K562 (cell line): ENCODE data around the gene ZNF331. TPM values are rescaled to one million over a fixed set of nuclear protein-coding genes. Genes with fewer than 3 reads are reported as not detected.

Source experiments
- ATAC-seq: fragments of 200-7000 bp; cut with Tn5 transposase; 3 replicates; pipeline ENCODE4 v1.9.1; 2020; ENCODE audit warnings: moderate library complexity
- BruUV-seq: library from RNA; stranded (reverse); fragments of 400-500 nt; replicated peaks from 2 replicates; lab custom pipeline; 2021; lab: Mats Ljungman, UMichigan
- CTCF ChIA-PET: fragments of 300-600 bp; formaldehyde crosslinking; extraction: SDS; loops from one replicate; lab custom pipeline; 2021; ENCODE audit warnings: low intra/inter-chr PET ratio; lab: Yijun Ruan, JAX
- POLR2A ChIA-PET: fragments of 300-600, 350-650 bp; sonication (Branson Sonifier 250); formaldehyde crosslinking; extraction: SDS; loops from one replicate; lab custom pipeline; 2021; ENCODE audit warnings: antibody characterized with exemption, inconsistent platforms; lab: Yijun Ruan, JAX
- DNase-seq, 4 experiments: peaks; one replicate each; pipeline versions ENCODE4 v3.0.0 to v3.0.0-alpha.2; 2011 to 2018; ENCODE audit warnings: low spot score in 3 of 4, mixed read lengths in 3 of 4; ENCODE audit errors: extremely low read depth in 1 of 4
- FAIRE-seq: peaks from 2 replicates; lab custom pipeline; 2011; peaks lifted over from hg19 to GRCh38; lab: Jason Lieb, UNC
- H2AFZ ChIP-seq: 2 replicates; pipeline ENCODE4 v1.6.0; 2011; ENCODE audit warnings: low read depth, low read length, control low read depth, inconsistent platforms
- H3K27ac ChIP-seq: fragments of 200-600 bp; 3 replicates; pipeline ENCODE4 v1.8.0; 2011; ENCODE audit warnings: low read depth, mild to moderate bottlenecking, control low read depth, inconsistent platforms, low read length, moderate library complexity, mixed read lengths; ENCODE audit errors: extremely low read depth
- H3K27me3 ChIP-seq, 2 experiments: fragments of 300-600 bp in 1 of 2; 2 replicates in 1 of 2; 3 replicates in 1 of 2; pipeline versions ENCODE4 v1.6.0 to v1.8.0; 2011; ENCODE audit warnings: inconsistent platforms in 2 of 2, low read length in 2 of 2, mild to moderate bottlenecking in 1 of 2, mixed read lengths in 1 of 2, moderate library complexity in 1 of 2; ENCODE audit not compliant: control insufficient read depth in 2 of 2, insufficient read depth in 2 of 2
- H3K36me3 ChIP-seq: fragments of 300-600 bp; 3 replicates; pipeline ENCODE4 v1.8.0; 2011; ENCODE audit warnings: mild to moderate bottlenecking, low read length, inconsistent platforms; ENCODE audit not compliant: control insufficient read depth, insufficient read depth
- H3K4me1 ChIP-seq, 2 experiments: fragments of 200-600 bp in 1 of 2; replicated peaks in 1 of 2; 2 replicates in 1 of 2; 3 replicates in 1 of 2; pipeline versions ENCODE4 v1.5.1 to v1.8.0; 2011; ENCODE audit warnings: inconsistent platforms in 2 of 2, low read length in 2 of 2, mild to moderate bottlenecking in 1 of 2, mixed read lengths in 1 of 2, moderate library complexity in 1 of 2; ENCODE audit not compliant: control insufficient read depth in 2 of 2, insufficient read depth in 2 of 2
- H3K4me2 ChIP-seq: 2 replicates; pipeline ENCODE4 v1.6.1; 2011; ENCODE audit warnings: low read length, control low read depth, inconsistent platforms, mixed read lengths; ENCODE audit not compliant: insufficient read depth
- H3K4me3 ChIP-seq: fragments of 200-600 bp; sonication (generic), shearing (Covaris generic); 2 replicates; pipeline ENCODE4 v1.5.1; 2016; ENCODE audit warnings: control low read depth, inconsistent platforms
- H3K79me2 ChIP-seq: fragments of 200-600 bp; 3 replicates; pipeline ENCODE4 v1.8.0; 2011; ENCODE audit warnings: low read length, inconsistent platforms; ENCODE audit not compliant: control insufficient read depth, insufficient read depth
- H3K9ac ChIP-seq, 2 experiments: 2 replicates each; pipeline versions ENCODE4 v1.6.0 to v1.6.1; 2011; ENCODE audit warnings: low read depth in 2 of 2, low read length in 2 of 2, control low read depth in 1 of 2, inconsistent platforms in 1 of 2, mild to moderate bottlenecking in 1 of 2, mixed read lengths in 1 of 2; ENCODE audit not compliant: insufficient read depth in 1 of 2
- H3K9me1 ChIP-seq: one replicate; pipeline ENCODE4 v1.6.0; 2011; ENCODE audit warnings: inconsistent platforms, mild to moderate bottlenecking, low read length, moderate library complexity; ENCODE audit not compliant: control insufficient read depth, insufficient read depth
- H3K9me3 ChIP-seq: replicated peaks from 2 replicates; pipeline ENCODE4 v1.5.1; 2011; ENCODE audit warnings: low read depth, low read length, inconsistent platforms; ENCODE audit not compliant: control insufficient read depth, insufficient read depth
- H4K20me1 ChIP-seq: replicated peaks from 2 replicates; pipeline ENCODE4 v1.6.1; 2011; ENCODE audit warnings: low read length, inconsistent platforms, mixed read lengths; ENCODE audit not compliant: control insufficient read depth, insufficient read depth
- JUN ChIP-seq, 2 experiments: sonication (generic) in 1 of 2; formaldehyde crosslinking in 1 of 2; IDR thresholded peaks; 2 replicates each; pipeline versions ENCODE4 v1.6.1 to v1.8.0; 2012 to 2022; ENCODE audit warnings: borderline replicate concordance in 2 of 2, mild to moderate bottlenecking in 2 of 2, improper control_type of control experiment in 1 of 2, low read depth in 1 of 2, low read length in 1 of 2, missing genetic modification reagents in 1 of 2
- PHTF2 ChIP-seq: fragments of 250-450 bp; sonication (Bioruptor Pico); IDR thresholded peaks from 2 replicates; pipeline ENCODE4 v1.5.0; 2021; ENCODE audit warnings: mild to moderate bottlenecking
- RCOR1 ChIP-seq, 2 experiments: IDR thresholded peaks; 2 replicates each; pipeline ENCODE4 v1.6.1; 2012; ENCODE audit warnings: low read depth in 2 of 2, low read length in 2 of 2, borderline replicate concordance in 1 of 2, improper control_type of control experiment in 1 of 2
- SP2 ChIP-seq: IDR thresholded peaks from 2 replicates; pipeline ENCODE4 v1.6.1; 2011; ENCODE audit warnings: mild to moderate bottlenecking, low read depth, low read length, moderate library complexity; ENCODE audit not compliant: poor library complexity, severe bottlenecking; ENCODE audit errors: extremely low read depth
- U2AF1 ChIP-seq: fragments of 200-400 bp; formaldehyde crosslinking; optimal IDR thresholded peaks from 2 replicates; pipeline ENCODE3; 2017; ENCODE audit warnings: mild to moderate bottlenecking, low read depth, low read length, moderate library complexity
- WGBS: fragments of 100-300 bp; shearing (Covaris generic); methylation state at CpG from one replicate; pipeline ENCODE4 v1.1.6; 2016; ENCODE audit warnings: low coverage, mixed read lengths; ENCODE audit not compliant: insufficient coverage; ENCODE audit errors: missing lambda C conversion rate; 5-methylcytosine and 5-hydroxymethylcytosine counted together
- in situ Hi-C: fragments of 300-500 bp; cut with MboI; formaldehyde crosslinking; loops from 4 replicates; pipeline ENCODE4 v1.15.0; 2018; ENCODE audit warnings: inconsistent platforms, mixed read lengths
- intact Hi-C: fragments of 100-400 bp; cut with micrococcal nuclease; formaldehyde crosslinking; loops from 2 replicates; pipeline ENCODE4 v1.14.2; 2022
- polyA plus RNA-seq, 8 experiments: library from polyadenylated mRNA; depleted of rRNA in 4 of 8; stranded (reverse) in 5 of 8; unstranded in 3 of 8; fragments of >200 nt; fragmentation: Nextera tagmentation in 2 of 8; fragmentation: Illumina TruSeq in 1 of 8; extraction: Ambion mirVana in 2 of 8; extraction: Trizol in 1 of 8; gene quantifications; 2 replicates each; pipeline versions ENCODE4 v1.2.1 to v1.2.3, GENCODE V29; 2011 to 2014; ENCODE audit warnings: inconsistent platforms in 1 of 8, missing spikeins in 1 of 8
- total RNA-seq, 7 experiments: library from RNA; depleted of rRNA in 6 of 7; stranded (reverse); fragments of >200 nt in 6 of 7; fragmentation: Illumina TruSeq in 2 of 7; extraction: Trizol in 2 of 7; gene quantifications; 2 replicates each; pipeline versions ENCODE4 v1.2.1 to v1.2.3, GENCODE V29; 2011 to 2021; ENCODE audit warnings: low replicate concordance in 1 of 7
- TF ChIP-seq, protein P1 (sequence below): sonication (generic); formaldehyde crosslinking; IDR thresholded peaks from 2 replicates; pipeline ENCODE4 v1.8.1; 2022; ENCODE audit warnings: missing genetic modification reagents
- TF ChIP-seq, protein P2 (sequence below): fragments of 200-600 bp; sonication (generic); IDR thresholded peaks from one replicate; pipeline ENCODE4 v1.6.1; 2012; ENCODE audit warnings: mild to moderate bottlenecking, low read depth, low read length, inconsistent platforms

ZNF331 gene
- total and polyA plus RNA-seq, 9 of the 15 experiments (the other 6 are each of a cell fraction or from before 2014, with no cell fraction given), result 0.23 to 2.7 (median 0.76) TPM

DNA sequence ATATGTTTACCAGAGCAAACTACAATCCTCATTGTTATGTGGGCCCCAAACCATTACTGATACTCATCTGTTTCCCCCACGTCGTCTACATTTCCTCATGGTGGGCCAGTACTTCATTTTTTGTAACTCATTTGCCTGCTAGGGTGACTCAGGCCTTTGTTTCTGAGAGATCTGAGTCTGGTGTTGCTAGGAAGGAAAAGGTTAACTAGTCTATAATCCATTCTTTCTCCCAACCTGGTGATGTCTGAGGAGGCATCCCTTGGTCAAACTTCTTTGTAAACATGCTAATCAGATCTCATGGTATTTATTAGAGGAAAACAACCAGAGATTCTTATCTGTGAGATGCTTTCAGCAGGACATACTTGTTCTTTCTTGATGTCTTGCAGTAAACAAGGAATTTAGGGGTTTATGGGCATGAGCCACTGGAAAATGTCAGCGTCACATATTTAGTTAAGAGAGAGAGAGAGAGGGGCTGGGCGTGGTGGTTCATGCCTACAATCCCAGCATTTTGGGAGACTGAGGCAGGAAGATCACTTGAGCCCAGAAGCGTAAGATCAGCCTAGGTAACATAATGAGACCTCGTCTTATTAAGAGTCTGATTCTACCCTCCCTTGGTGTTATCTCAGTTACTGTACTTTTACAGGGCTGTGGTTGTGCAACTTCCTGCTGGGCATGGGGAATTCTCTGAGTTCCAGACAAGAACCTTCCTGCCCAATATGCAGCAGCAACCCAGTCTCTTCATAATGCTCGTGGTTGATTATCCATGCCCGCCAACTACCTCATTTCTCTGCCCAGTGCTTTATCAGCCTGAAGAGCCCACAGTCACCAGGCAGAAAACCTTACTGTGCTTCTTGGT, 84.2 kb downstream of the ZNF331 start:
- H3K27me3 ChIP-seq, result peaks cover 3 to 7% of the 10 kb centered on the region in 2 experiments; a peak in 2 of 5 replicates
- H3K79me2 ChIP-seq, result no peaks in the 10 kb centered on the region
- no peaks in the 10 kb centered on the region for H3K36me3 ChIP-seq
- WGBS, result 0% methylated on average over 8 of the region's 8 CpGs
- no peaks in the 10 kb centered on the region for H3K4me1 ChIP-seq
- intact Hi-C loops (no loop called here), in situ Hi-C loops (no loop called here)
- no peaks in the 10 kb centered on the region for H4K20me1 ChIP-seq
- CTCF ChIA-PET, result no interaction called here
- H3K9ac ChIP-seq, result no peak overlapping the region
- POLR2A ChIA-PET, result no interaction called here
- no peak overlapping the region for H3K4me3 ChIP-seq
- H2AFZ ChIP-seq, result no peak overlapping the region
- H3K9me3 ChIP-seq, result no peaks in the 10 kb centered on the region
- no peak overlapping the region for H3K4me2 ChIP-seq
- DNase-seq, result no peak
- no peak for ATAC-seq
- no peak for FAIRE-seq
- H3K27ac ChIP-seq, result no peak overlapping the region
- H3K9me1 ChIP-seq, result no peaks in the 10 kb centered on the region
- BruUV-seq, result no TSS peak
- TF ChIP-seq, protein P1, sequence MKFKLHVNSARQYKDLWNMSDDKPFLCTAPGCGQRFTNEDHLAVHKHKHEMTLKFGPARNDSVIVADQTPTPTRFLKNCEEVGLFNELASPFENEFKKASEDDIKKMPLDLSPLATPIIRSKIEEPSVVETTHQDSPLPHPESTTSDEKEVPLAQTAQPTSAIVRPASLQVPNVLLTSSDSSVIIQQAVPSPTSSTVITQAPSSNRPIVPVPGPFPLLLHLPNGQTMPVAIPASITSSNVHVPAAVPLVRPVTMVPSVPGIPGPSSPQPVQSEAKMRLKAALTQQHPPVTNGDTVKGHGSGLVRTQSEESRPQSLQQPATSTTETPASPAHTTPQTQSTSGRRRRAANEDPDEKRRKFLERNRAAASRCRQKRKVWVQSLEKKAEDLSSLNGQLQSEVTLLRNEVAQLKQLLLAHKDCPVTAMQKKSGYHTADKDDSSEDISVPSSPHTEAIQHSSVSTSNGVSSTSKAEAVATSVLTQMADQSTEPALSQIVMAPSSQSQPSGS (CRISPR knock-in tag), result no peak
- TF ChIP-seq U2AF1, result no peak
- no peak for TF ChIP-seq PHTF2 (CRISPR knock-in tag)
- no peak for TF ChIP-seq JUN (IDR thresholded peaks at IDR 0.05; ENCODE audit: borderline replicate concordance, low read depth, low read length)
- no peak for TF ChIP-seq JUN (CRISPR knock-in tag; IDR thresholded peaks at IDR 0.05; ENCODE audit: borderline replicate concordance)
- TF ChIP-seq SP2, result no peak
- TF ChIP-seq RCOR1 (IDR thresholded peaks at IDR 0.05; ENCODE audit: borderline replicate concordance in 1 of 2, low read depth in 2 of 2, low read length in 2 of 2), result no peak
- TF ChIP-seq, protein P2, sequence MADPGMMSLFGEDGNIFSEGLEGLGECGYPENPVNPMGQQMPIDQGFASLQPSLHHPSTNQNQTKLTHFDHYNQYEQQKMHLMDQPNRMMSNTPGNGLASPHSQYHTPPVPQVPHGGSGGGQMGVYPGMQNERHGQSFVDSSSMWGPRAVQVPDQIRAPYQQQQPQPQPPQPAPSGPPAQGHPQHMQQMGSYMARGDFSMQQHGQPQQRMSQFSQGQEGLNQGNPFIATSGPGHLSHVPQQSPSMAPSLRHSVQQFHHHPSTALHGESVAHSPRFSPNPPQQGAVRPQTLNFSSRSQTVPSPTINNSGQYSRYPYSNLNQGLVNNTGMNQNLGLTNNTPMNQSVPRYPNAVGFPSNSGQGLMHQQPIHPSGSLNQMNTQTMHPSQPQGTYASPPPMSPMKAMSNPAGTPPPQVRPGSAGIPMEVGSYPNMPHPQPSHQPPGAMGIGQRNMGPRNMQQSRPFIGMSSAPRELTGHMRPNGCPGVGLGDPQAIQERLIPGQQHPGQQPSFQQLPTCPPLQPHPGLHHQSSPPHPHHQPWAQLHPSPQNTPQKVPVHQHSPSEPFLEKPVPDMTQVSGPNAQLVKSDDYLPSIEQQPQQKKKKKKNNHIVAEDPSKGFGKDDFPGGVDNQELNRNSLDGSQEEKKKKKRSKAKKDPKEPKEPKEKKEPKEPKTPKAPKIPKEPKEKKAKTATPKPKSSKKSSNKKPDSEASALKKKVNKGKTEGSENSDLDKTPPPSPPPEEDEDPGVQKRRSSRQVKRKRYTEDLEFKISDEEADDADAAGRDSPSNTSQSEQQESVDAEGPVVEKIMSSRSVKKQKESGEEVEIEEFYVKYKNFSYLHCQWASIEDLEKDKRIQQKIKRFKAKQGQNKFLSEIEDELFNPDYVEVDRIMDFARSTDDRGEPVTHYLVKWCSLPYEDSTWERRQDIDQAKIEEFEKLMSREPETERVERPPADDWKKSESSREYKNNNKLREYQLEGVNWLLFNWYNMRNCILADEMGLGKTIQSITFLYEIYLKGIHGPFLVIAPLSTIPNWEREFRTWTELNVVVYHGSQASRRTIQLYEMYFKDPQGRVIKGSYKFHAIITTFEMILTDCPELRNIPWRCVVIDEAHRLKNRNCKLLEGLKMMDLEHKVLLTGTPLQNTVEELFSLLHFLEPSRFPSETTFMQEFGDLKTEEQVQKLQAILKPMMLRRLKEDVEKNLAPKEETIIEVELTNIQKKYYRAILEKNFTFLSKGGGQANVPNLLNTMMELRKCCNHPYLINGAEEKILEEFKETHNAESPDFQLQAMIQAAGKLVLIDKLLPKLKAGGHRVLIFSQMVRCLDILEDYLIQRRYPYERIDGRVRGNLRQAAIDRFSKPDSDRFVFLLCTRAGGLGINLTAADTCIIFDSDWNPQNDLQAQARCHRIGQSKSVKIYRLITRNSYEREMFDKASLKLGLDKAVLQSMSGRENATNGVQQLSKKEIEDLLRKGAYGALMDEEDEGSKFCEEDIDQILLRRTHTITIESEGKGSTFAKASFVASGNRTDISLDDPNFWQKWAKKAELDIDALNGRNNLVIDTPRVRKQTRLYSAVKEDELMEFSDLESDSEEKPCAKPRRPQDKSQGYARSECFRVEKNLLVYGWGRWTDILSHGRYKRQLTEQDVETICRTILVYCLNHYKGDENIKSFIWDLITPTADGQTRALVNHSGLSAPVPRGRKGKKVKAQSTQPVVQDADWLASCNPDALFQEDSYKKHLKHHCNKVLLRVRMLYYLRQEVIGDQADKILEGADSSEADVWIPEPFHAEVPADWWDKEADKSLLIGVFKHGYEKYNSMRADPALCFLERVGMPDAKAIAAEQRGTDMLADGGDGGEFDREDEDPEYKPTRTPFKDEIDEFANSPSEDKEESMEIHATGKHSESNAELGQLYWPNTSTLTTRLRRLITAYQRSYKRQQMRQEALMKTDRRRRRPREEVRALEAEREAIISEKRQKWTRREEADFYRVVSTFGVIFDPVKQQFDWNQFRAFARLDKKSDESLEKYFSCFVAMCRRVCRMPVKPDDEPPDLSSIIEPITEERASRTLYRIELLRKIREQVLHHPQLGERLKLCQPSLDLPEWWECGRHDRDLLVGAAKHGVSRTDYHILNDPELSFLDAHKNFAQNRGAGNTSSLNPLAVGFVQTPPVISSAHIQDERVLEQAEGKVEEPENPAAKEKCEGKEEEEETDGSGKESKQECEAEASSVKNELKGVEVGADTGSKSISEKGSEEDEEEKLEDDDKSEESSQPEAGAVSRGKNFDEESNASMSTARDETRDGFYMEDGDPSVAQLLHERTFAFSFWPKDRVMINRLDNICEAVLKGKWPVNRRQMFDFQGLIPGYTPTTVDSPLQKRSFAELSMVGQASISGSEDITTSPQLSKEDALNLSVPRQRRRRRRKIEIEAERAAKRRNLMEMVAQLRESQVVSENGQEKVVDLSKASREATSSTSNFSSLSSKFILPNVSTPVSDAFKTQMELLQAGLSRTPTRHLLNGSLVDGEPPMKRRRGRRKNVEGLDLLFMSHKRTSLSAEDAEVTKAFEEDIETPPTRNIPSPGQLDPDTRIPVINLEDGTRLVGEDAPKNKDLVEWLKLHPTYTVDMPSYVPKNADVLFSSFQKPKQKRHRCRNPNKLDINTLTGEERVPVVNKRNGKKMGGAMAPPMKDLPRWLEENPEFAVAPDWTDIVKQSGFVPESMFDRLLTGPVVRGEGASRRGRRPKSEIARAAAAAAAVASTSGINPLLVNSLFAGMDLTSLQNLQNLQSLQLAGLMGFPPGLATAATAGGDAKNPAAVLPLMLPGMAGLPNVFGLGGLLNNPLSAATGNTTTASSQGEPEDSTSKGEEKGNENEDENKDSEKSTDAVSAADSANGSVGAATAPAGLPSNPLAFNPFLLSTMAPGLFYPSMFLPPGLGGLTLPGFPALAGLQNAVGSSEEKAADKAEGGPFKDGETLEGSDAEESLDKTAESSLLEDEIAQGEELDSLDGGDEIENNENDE, result no peak
